Lung (tissue), 12 donors: Measurements from ENCODE around the gene NAA38. TPM values are rescaled to one million over a fixed set of nuclear protein-coding genes. Genes with fewer than 3 reads are reported as not detected.
A peak's percentile ranks its signal among the peaks of the same experiment; 100 is the strongest.

Experiments used
- ATAC-seq: fragments of 200-7000 bp; cut with Tn5 transposase; one replicate; pipeline ENCODE4 v1.9.1; 2020; ENCODE audit warnings: moderate number of reproducible peaks; ENCODE audit not compliant: insufficient read depth, low FRiP score
- DNase-seq, 3 donors: peaks; one replicate each; pipeline ENCODE4 v3.0.0-alpha.2; 2013 to 2017
- H3K27ac ChIP-seq, 2 donors: one replicate each; pipeline ENCODE4 v1.5.1; 2013; ENCODE audit warnings: mild to moderate bottlenecking in 2 of 2, moderate library complexity in 2 of 2, control low read depth in 1 of 2, inconsistent platforms in 1 of 2, low read depth in 1 of 2, low read length in 1 of 2
- H3K27me3 ChIP-seq, 3 donors: one replicate each; pipeline ENCODE4 v1.5.1; 2013; ENCODE audit warnings: low read length in 2 of 3; ENCODE audit not compliant: control insufficient read depth in 3 of 3, insufficient read depth in 3 of 3
- H3K36me3 ChIP-seq, 4 donors: one replicate each; pipeline ENCODE4 v1.5.1; 2013; ENCODE audit warnings: low read length in 4 of 4, mild to moderate bottlenecking in 1 of 4, moderate library complexity in 1 of 4; ENCODE audit not compliant: control insufficient read depth in 4 of 4, insufficient read depth in 4 of 4
- H3K4me1 ChIP-seq, 5 donors: one replicate each; pipeline ENCODE4 v1.5.1; 2013; ENCODE audit warnings: low read length in 5 of 5, mild to moderate bottlenecking in 2 of 5, moderate library complexity in 1 of 5; ENCODE audit not compliant: control insufficient read depth in 5 of 5, insufficient read depth in 5 of 5
- H3K4me3 ChIP-seq: one replicate; pipeline ENCODE4 v1.5.1; 2013; ENCODE audit warnings: mild to moderate bottlenecking, control low read depth, moderate library complexity
- H3K9ac ChIP-seq, 2 donors: one replicate each; pipeline ENCODE4 v1.5.1; 2013; ENCODE audit warnings: low read length in 2 of 2, control low read depth in 1 of 2; ENCODE audit not compliant: insufficient read depth in 1 of 2
- H3K9me3 ChIP-seq, 4 donors: one replicate each; pipeline ENCODE4 v1.5.1; 2013; ENCODE audit warnings: low read length in 3 of 4, mild to moderate bottlenecking in 1 of 4, moderate library complexity in 1 of 4; ENCODE audit not compliant: control insufficient read depth in 4 of 4, insufficient read depth in 3 of 4
- CTCF ChIP-seq: IDR thresholded peaks from 2 replicates; pipeline ENCODE4 v1.5.1; 2012; ENCODE audit warnings: mild to moderate bottlenecking; ENCODE audit errors: control extremely low read depth, extremely low read depth
- WGBS, 2 donors: extraction: QIAGEN DNeasy Blood & Tissue Kit; methylation state at CpG; one replicate each; pipeline ENCODE4 v1.1.7; 2013; 5-methylcytosine and 5-hydroxymethylcytosine counted together
- polyA plus RNA-seq, 2 donors: library from polyadenylated mRNA; stranded (reverse); fragments of 200-250 nt; gene quantifications; one replicate each; pipeline ENCODE4 v1.2.1, GENCODE V29; 2013
- total RNA-seq, 2 donors: library from RNA; depleted of rRNA in 1 of 2; stranded (reverse); fragments of >200 nt in 1 of 2; gene quantifications; one replicate each; pipeline ENCODE4 v1.2.1, GENCODE V29; 2014 to 2021
- donor health status: control.
- donor health status: control.
- donor health status: Bipolar disorder and iron deficiency.
- donor health status: healthy.
- donor health status: DM: yes; HTN: yes; CAD: no.

Gene NAA38
- total and polyA plus RNA-seq, 4 donors = 58.2 to 239 (median 102) TPM

GRCh38 chr17:7846063-7846735 is 11.2 kb downstream of the NAA38 start:
- Histone ChIP-seq H3K27ac (no peak overlapping the region), H3K4me1 (peaks cover 0 to 31% (median 4%) of the 10 kb centered on the region in 5 donors), H3K9ac (no peak overlapping the region), H3K9me3 (no peaks in the 10 kb centered on the region), H3K36me3 (peaks cover 8 to 53% (median 26%) of the 10 kb centered on the region in 4 donors), H3K4me3 (no peak overlapping the region), H3K27me3 (no peaks in the 10 kb centered on the region)
- no peak for DNase-seq
- no peak for ATAC-seq
- TF ChIP-seq CTCF = no peak
- 88 to 90% methylated on average over 22 of the region's 22 CpGs for WGBS, 2 donors

GRCh38 chr17:7845359-7846062 is 11.8 kb downstream of the NAA38 start:
- WGBS, 2 donors = 85 to 86% methylated on average over 15 of the region's 15 CpGs
- no peaks in the 10 kb centered on the region for H3K27me3 ChIP-seq
- H3K9me3 ChIP-seq = no peaks in the 10 kb centered on the region
- no peak for TF ChIP-seq CTCF
- H3K36me3 ChIP-seq = peaks cover 8 to 47% (median 24%) of the 10 kb centered on the region in 4 donors
- no peak overlapping the region for H3K9ac ChIP-seq
- DNase-seq = no peak
- ATAC-seq = no peak
- H3K4me3 ChIP-seq = no peak overlapping the region
- peaks cover 0 to 38% (median 8%) of the 10 kb centered on the region in 5 donors for H3K4me1 ChIP-seq
- H3K27ac ChIP-seq = peak overlapping the region; percentile 30 to 100

- H3K9ac ChIP-seq = peak overlapping the region; percentile 56 to 72
- no peaks in the 10 kb centered on the region for H3K27me3 ChIP-seq
- 0% methylated on average over 71 of the region's 71 CpGs for WGBS, 2 donors
- DNase-seq (peak; percentile 93 to 95 (median 94)), ATAC-seq (peak; percentile 62)
- TF ChIP-seq CTCF = no peak
- peak overlapping the region; percentile 65 for H3K4me3 ChIP-seq
- H3K27ac ChIP-seq = peak overlapping the region; percentile 85 to 100
- H3K4me1 ChIP-seq = peaks cover 0 to 48% (median 8%) of the 10 kb centered on the region in 5 donors
- H3K36me3 ChIP-seq = peaks cover 7 to 41% (median 16%) of the 10 kb centered on the region in 4 donors
- no peaks in the 10 kb centered on the region for H3K9me3 ChIP-seq
These were observed 12.8 kb downstream of the NAA38 start for GRCh38 chr17:7844292-7845154.
